ENCODE results near the gene IMPG2. TPM values are rescaled to one million over a fixed set of nuclear protein-coding genes. Genes with fewer than 3 reads are reported as not detected.

Gene IMPG2
- total RNA-seq, 1 experiment from 2014 or later, result 0.04 TPM

- no peaks in the 10 kb centered on the region for H3K27me3 ChIP-seq (ENCODE audit: insufficient read depth, low read length)
- Mint-ChIP-seq H3K4me1 (peaks cover 15 to 21% of the 10 kb centered on the region in 2 experiments), H3K27ac (no peak overlapping the region), H3K27me3 (ENCODE audit: low read depth) (peaks cover 11% of the 10 kb centered on the region), H3K9me3 (no peaks in the 10 kb centered on the region), H3K4me3 (no peak overlapping the region), H3K36me3 (ENCODE audit: insufficient read depth in 1 of 3, low read depth in 3 of 3) (no peaks in the 10 kb centered on the region)
- no peak overlapping the region for H4K8ac ChIP-seq (replicated peaks; ENCODE audit: insufficient read length, low read depth, low read length)
- no peak overlapping the region for H3K4me2 ChIP-seq (ENCODE audit: insufficient read depth, insufficient read length, low read length)
- H3K56ac ChIP-seq (ENCODE audit: insufficient read length, low read depth, low read length), result no peak overlapping the region
- no peaks in the 10 kb centered on the region; the same call in 1 of the 2 replicates for H3K4me1 ChIP-seq (ENCODE audit: insufficient read depth, low read length)
- no peak overlapping the region for H3K14ac ChIP-seq (ENCODE audit: insufficient read depth, low read length)
- no peak overlapping the region for H3K27ac ChIP-seq (ENCODE audit: insufficient read length, low read depth, low read length)
- no peak overlapping the region for H2AK5ac ChIP-seq (ENCODE audit: insufficient read length, low read length)
- H3K9me3 ChIP-seq (ENCODE audit: control insufficient read depth, low read depth, low read length), result no peaks in the 10 kb centered on the region
- TF ChIP-seq CTCF (conservative IDR thresholded peaks at IDR 0.05), result no peak
- no peak overlapping the region for H2BK20ac ChIP-seq (ENCODE audit: low read depth, low read length, poor library complexity, severe bottlenecking)
- no peak overlapping the region for H2BK120ac ChIP-seq (ENCODE audit: low read depth, low read length, poor library complexity, severe bottlenecking)
- no peak overlapping the region for H2AFZ ChIP-seq (ENCODE audit: low read length)
- no peaks in the 10 kb centered on the region for H4K20me1 ChIP-seq (ENCODE audit: control insufficient read depth, insufficient read depth, insufficient read length)
- no peak overlapping the region for H3K9ac ChIP-seq (ENCODE audit: extremely low read depth, insufficient read length, low read length)
- no peaks in the 10 kb centered on the region for H3K23me2 ChIP-seq (ENCODE audit: insufficient read length, low read depth, low read length, poor library complexity, severe bottlenecking)
- H3K79me1 ChIP-seq (ENCODE audit: insufficient read depth, low read depth, low read length, poor library complexity, severe bottlenecking), result no peaks in the 10 kb centered on the region
- WGBS (ENCODE audit: extremely low coverage, insufficient read length, low lambda C conversion rate), result no CpG with 5 or more reads among the region's 3 CpGs
- H2BK15ac ChIP-seq (ENCODE audit: low read depth, low read length), result no peak overlapping the region
- H4K91ac ChIP-seq (ENCODE audit: insufficient read length, low read depth, low read length), result no peak overlapping the region
- no peak overlapping the region for H3K18ac ChIP-seq (ENCODE audit: insufficient read length, low read depth, low read length)
- H3K79me2 ChIP-seq (ENCODE audit: insufficient read depth, low read length), result no peaks in the 10 kb centered on the region
- no peak for DNase-seq
- H3T11ph ChIP-seq (ENCODE audit: low read length), result no peak overlapping the region
- H3K4ac ChIP-seq (ENCODE audit: low read depth, low read length), result no peak overlapping the region
- H3K23ac ChIP-seq (ENCODE audit: insufficient read length, low read depth, low read length), result no peak overlapping the region
- H2BK12ac ChIP-seq (ENCODE audit: insufficient read length, low read depth, low read length), result no peak overlapping the region
- no peak overlapping the region for H4K5ac ChIP-seq (ENCODE audit: insufficient read length, low read depth, low read length)
- H2BK5ac ChIP-seq (ENCODE audit: insufficient read length, low read length), result no peak overlapping the region
Observed at GRCh38 chr3:101281521-101282030, 38.8 kb downstream of the IMPG2 start.

Data from H9 (cell line).